Muscle of leg (tissue), 11 donors: ENCODE data around the gene ELAPOR2. TPM values are rescaled to one million over a fixed set of nuclear protein-coding genes. Genes with fewer than 3 reads are reported as not detected.

ENCODE experiments used
- DNase-seq: peaks from one replicate; pipeline ENCODE4 v3.0.0; 2013
- H3K27ac ChIP-seq: one replicate; pipeline ENCODE4 v1.5.1; 2013; ENCODE audit warnings: mild to moderate bottlenecking, low read length, control low read depth
- H3K27me3 ChIP-seq: one replicate; pipeline ENCODE4 v1.6.1; 2013; ENCODE audit warnings: low read length; ENCODE audit not compliant: control insufficient read depth, insufficient read depth
- H3K36me3 ChIP-seq: one replicate; pipeline ENCODE4 v1.6.1; 2013; ENCODE audit warnings: low read length; ENCODE audit not compliant: control insufficient read depth, insufficient read depth
- H3K4me1 ChIP-seq: one replicate; pipeline ENCODE4 v1.6.1; 2013; ENCODE audit warnings: low read length; ENCODE audit not compliant: control insufficient read depth, insufficient read depth
- H3K4me3 ChIP-seq: one replicate; pipeline ENCODE4 v1.5.1; 2013; ENCODE audit warnings: low read length, control low read depth
- H3K9me3 ChIP-seq: replicated peaks from 2 replicates; pipeline ENCODE4 v1.6.1; 2013; ENCODE audit warnings: low read depth, low read length; ENCODE audit not compliant: control insufficient read depth
- WGBS: methylation state at CpG from one replicate; pipeline ENCODE4 v1.1.5; 2013; ENCODE audit warnings: missing lambda C conversion rate; ENCODE audit not compliant: insufficient coverage; 5-methylcytosine and 5-hydroxymethylcytosine counted together
- polyA plus RNA-seq, 8 donors: library from polyadenylated mRNA; unstranded; fragments of 120-200 nt; gene quantifications; one replicate each; pipeline versions ENCODE4 v1.2.1 to v1.2.3, GENCODE V29; 2013; ENCODE audit warnings: inconsistent platforms in 1 of 8, low replicate concordance in 1 of 8; ENCODE audit not compliant: insufficient read length in 8 of 8, insufficient read depth in 1 of 8
- total RNA-seq: library from RNA; stranded (reverse); fragments of 120-200 nt; gene quantifications from one replicate; pipeline ENCODE4 v1.2.4, GENCODE V29; 2013

Gene ELAPOR2
- total and polyA plus RNA-seq, 9 donors = 3.4 to 8.2 (median 6.1) TPM

DNA sequence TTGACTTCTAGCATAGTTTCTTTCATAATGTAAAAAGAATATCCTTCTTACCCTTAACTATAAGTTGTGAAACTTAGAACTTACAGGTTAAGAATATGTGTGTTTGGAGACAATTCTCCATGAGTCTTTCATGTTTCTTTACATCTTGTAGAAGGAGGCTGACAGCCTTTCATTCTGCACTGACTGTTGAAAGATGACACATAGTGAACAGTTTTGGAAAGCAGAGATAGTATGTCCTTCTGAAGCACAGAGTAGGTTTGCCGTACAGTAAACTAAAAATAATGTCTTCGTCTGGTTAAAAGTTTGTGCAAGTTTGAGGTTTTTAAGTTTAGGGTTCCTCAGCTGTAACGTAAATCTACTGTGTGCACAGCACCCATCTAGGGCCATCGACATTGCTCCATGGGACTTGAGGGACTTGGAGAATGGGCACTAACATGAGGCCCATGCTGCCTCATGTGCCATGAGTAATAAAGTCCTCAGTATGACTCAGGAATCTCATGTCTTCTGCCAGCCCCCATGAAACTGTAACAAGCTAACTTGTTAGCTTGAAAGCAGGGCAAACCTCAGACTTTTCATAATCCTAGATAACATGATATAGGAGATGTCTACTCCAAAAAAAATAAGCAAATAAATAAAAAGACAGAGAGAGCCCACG is 24.5 kb upstream of the ELAPOR2 start:
- H3K27ac ChIP-seq = no peak overlapping the region
- 95% methylated on average over 4 of the region's 5 CpGs for WGBS
- no peaks in the 10 kb centered on the region for H3K9me3 ChIP-seq
- no peaks in the 10 kb centered on the region for H3K4me1 ChIP-seq
- H3K27me3 ChIP-seq = no peaks in the 10 kb centered on the region
- DNase-seq = no peak
- H3K4me3 ChIP-seq = no peak overlapping the region
- no peaks in the 10 kb centered on the region for H3K36me3 ChIP-seq

DNA sequence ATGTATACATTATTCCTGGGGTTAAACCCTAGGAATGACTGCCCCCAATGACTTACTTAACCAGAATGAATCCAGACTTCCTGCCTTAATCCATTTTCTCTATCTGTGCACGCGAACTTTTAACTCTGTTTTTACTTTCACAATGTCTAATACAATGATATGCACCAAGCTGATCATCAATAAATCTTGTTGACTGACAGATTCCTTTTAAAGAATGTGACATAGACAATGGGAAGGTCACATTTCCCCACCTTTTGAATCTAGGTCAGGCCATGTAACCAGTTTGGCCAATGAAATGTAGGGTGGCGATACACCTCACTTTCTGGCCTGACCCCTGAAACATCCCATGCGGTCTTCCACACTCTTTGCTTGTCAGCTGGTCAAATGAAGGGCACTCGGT is 23.2 kb upstream of the ELAPOR2 start:
- Histone ChIP-seq H3K27ac (no peak overlapping the region), H3K4me3 (no peak overlapping the region), H3K36me3 (no peaks in the 10 kb centered on the region), H3K9me3 (no peaks in the 10 kb centered on the region), H3K4me1 (no peaks in the 10 kb centered on the region), H3K27me3 (no peaks in the 10 kb centered on the region)
- no peak for DNase-seq
- WGBS = 100% methylated on average over 2 of the region's 5 CpGs

DNA sequence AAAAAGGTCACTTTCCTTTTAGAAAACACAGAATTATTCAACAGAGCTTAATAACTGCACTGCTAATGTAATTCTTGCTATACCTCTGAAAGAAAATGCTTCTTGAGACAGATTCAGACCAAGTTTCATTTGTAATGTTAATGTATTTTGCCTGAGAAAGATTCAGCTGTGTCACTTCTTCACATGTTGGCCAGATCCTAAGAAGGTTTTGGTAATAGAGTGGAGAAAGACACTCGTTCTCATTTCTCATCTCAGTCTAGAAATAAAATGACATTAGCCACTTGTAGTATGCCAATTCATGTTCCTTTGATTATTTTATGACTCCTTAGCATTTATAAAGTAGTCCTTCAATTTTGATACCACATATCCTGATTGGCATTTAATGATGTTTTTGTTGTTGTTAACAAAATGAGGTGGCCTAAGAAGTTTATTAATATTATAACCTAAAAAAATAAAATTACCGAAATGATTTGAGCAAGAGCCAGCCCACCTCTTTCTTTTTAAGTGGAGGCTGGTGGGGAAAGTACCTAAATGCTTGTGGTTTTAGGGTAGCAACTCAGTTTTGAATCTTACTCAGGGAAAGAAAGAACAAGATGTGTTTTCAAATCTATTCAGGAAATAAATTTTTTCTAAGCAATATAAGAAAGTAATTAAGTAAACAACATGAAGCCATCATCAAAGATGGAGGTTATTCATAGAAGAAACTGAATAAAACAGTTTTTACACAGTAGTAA is 16.4 kb upstream of the ELAPOR2 start:
- no peaks in the 10 kb centered on the region for H3K4me1 ChIP-seq
- no CpG with 5 or more reads among the region's 2 CpGs for WGBS
- H3K36me3 ChIP-seq = no peaks in the 10 kb centered on the region
- no peak for DNase-seq
- no peak overlapping the region for H3K27ac ChIP-seq
- no peak overlapping the region for H3K4me3 ChIP-seq
- H3K27me3 ChIP-seq = no peaks in the 10 kb centered on the region
- H3K9me3 ChIP-seq = no peaks in the 10 kb centered on the region

DNA sequence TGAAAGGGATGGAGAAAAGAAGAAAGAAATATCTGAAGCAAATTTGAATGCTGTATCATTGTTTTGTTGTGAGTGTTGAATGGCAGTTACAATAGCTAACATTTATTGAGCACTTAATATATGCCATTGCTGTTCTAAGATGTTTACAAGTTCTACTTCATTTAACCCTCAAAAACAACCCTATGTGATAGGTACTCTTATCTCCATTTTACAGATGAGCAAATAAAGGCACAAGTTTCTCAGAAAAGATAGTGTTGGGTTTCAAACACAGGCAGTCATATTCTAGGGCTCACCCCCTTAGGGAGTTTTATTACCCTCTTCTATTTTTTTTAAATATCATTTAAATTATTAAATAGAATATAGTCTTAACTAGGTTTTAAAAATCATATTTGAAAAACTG is 8.3 kb upstream of the ELAPOR2 start:
- H3K4me1 ChIP-seq = no peaks in the 10 kb centered on the region
- H3K27me3 ChIP-seq = no peaks in the 10 kb centered on the region
- DNase-seq = no peak
- H3K36me3 ChIP-seq = no peaks in the 10 kb centered on the region
- no peak overlapping the region for H3K27ac ChIP-seq
- no peaks in the 10 kb centered on the region for H3K9me3 ChIP-seq
- H3K4me3 ChIP-seq = no peak overlapping the region

DNA sequence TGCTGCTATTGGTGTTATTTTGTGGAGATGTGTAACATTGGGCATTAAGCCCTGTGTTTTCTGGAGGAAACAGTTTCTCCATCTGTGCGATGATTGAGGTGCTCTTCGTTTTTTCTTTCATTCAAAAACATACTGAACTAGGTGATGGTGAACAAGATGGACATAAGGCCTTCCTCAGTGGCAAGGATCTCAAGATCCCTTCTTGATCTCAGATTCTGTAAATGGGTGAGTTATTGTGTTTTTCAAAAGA is 759 bp upstream of the ELAPOR2 start:
- Histone ChIP-seq H3K36me3 (no peaks in the 10 kb centered on the region), H3K4me3 (no peak overlapping the region), H3K27ac (no peak overlapping the region), H3K9me3 (no peaks in the 10 kb centered on the region), H3K4me1 (peaks cover 9% of the 10 kb centered on the region), H3K27me3 (peaks cover 6% of the 10 kb centered on the region)
- no CpG with 5 or more reads among the region's 2 CpGs for WGBS
- no peak for DNase-seq

DNA sequence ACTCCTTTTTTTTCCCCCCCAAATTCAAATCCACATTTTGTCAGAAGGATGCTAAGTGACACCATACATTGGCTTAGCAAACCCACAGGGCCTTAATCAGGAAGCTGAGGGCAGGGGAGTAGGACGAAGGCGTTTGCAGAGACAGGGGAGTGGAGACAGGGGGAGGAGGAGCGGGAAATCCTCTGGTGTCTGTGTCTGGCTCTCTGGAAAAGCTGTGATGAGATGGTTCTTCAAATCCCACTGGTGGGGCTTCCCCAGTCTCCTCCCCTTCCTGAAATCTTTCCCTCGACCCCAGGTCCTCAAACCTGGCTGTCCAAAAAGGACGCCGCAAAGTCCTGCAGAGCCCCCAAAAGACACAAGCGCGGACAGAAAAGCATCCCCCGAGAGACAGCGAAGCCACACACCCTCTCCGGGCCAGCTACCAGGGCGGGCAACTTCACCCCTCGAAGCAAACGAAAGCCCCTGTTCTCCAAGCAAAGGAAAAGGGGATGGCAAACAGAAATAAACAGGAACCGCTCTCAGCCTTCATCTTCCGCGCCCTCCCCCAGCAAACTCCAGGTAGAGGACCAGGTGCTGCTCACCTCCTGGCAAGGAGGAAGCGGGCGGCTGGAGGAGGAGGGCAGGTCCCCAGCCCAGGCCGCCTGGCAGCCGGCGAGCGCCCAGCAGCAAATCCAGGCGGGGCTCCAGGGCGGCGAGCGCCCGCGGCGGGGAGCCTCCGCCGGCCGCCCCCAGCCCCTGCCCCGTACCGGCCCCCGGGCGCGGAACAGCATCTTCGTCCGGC is 520 bp downstream of the ELAPOR2 start:
- Histone ChIP-seq H3K36me3 (no peaks in the 10 kb centered on the region), H3K4me3 (peak overlapping the region; percentile 59), H3K4me1 (peaks cover 9% of the 10 kb centered on the region), H3K9me3 (no peaks in the 10 kb centered on the region), H3K27me3 (peaks cover 6% of the 10 kb centered on the region), H3K27ac (no peak overlapping the region)
- WGBS = 1% methylated on average over 37 of the region's 40 CpGs
- DNase-seq = peak; percentile 17

DNA sequence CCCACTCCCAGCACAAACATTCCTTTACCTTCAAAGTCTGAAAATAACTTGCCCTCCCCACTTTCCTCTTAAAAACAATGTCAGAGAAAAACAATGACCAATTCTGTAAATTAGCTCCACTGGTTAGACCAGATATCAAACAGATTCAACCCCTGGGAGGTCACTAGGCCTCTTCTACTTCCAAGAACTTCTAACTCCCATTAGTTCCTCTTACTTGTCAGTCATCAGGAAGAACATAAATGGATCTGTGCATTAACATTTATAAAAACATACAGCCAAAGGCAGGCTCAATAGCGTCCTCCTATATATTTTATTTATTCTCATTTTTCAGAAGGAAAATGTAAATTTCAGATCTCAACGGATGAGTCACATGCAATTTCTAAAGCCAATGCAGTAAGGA is 2.2 kb downstream of the ELAPOR2 start:
- Histone ChIP-seq H3K9me3 (no peaks in the 10 kb centered on the region), H3K27ac (no peak overlapping the region), H3K27me3 (peaks cover 6% of the 10 kb centered on the region), H3K36me3 (no peaks in the 10 kb centered on the region), H3K4me3 (no peak overlapping the region), H3K4me1 (peaks cover 9% of the 10 kb centered on the region)
- no peak for DNase-seq
- no CpG with 5 or more reads among the region's 2 CpGs for WGBS

DNA sequence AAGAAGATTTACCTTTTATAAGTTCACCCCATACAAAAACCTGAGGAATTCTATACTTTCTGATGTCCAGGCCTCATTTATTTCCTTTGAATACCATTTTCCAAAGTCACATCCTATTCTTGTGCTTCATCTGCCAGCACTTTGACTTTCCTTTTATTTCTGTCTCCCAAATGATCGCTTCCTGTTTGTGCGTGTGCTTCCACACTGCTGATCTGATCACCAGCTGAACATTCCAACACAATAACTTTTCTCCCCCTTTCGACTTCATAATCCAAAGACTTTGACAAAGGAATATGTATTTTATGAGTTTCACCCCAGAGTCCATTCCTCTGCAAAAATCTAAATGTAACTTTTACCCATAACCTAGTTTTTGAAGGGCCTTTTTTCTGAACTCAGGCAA is 3.1 kb downstream of the ELAPOR2 start:
- no CpG with 5 or more reads among the region's 3 CpGs for WGBS
- no peak overlapping the region for H3K4me3 ChIP-seq
- H3K27ac ChIP-seq = no peak overlapping the region
- DNase-seq = peak; percentile 11
- no peaks in the 10 kb centered on the region for H3K9me3 ChIP-seq
- peaks cover 9% of the 10 kb centered on the region for H3K4me1 ChIP-seq
- H3K36me3 ChIP-seq = no peaks in the 10 kb centered on the region
- peaks cover 6% of the 10 kb centered on the region for H3K27me3 ChIP-seq

DNA sequence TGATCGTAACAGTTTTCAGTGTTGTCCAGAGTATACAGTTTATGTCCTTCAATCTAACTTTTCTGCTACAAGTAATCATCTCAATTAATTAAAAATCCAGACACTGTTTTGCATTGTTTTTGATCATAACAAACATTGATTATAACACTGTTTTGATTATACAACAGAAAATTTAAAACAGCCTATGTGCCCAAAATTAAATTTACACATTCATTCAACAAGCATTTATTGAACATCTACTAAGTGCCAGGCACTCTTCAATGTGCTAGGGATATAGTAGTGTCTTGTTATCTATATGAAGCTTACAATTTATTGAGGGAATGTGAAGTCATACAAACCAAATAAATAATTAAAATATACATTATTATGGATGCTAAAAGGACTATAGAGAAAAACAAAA is 10.6 kb downstream of the ELAPOR2 start:
- no CpG with 5 or more reads among the region's 1 CpG for WGBS
- no peaks in the 10 kb centered on the region for H3K4me1 ChIP-seq
- H3K27me3 ChIP-seq = no peaks in the 10 kb centered on the region
- H3K4me3 ChIP-seq = no peak overlapping the region
- H3K9me3 ChIP-seq = no peaks in the 10 kb centered on the region
- no peak overlapping the region for H3K27ac ChIP-seq
- no peak for DNase-seq
- no peaks in the 10 kb centered on the region for H3K36me3 ChIP-seq

DNA sequence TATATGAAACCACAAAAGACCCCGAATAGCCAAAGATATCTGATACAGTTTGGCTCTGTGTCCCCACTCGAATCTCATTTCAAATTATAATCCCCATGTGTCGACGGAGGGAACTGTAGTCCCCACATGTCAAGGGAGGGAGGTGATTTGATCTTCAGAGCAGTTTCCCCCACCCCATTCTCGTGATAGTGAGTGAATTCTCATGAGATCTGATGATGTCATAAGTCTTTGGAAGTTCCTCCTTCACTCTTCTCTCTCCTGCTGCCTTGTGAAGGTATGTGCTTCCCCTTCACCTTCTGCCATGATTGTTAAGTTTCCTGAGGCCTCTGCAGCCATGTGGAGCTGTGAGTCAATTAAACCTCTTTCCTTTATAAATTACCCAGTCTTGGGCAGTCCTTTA is 13.0 kb downstream of the ELAPOR2 start:
- no peaks in the 10 kb centered on the region for H3K9me3 ChIP-seq
- no peaks in the 10 kb centered on the region for H3K27me3 ChIP-seq
- H3K4me3 ChIP-seq = no peak overlapping the region
- no peak for DNase-seq
- H3K36me3 ChIP-seq = no peaks in the 10 kb centered on the region
- no CpG with 5 or more reads among the region's 5 CpGs for WGBS
- H3K27ac ChIP-seq = no peak overlapping the region
- H3K4me1 ChIP-seq = no peaks in the 10 kb centered on the region
